ENCODE measurements around the gene FAM53B.

Gene FAM53B

GRCh38 chr10:124708246-124708779 lies 35.9 kb downstream of the FAM53B start:
- no peak for DNase-seq

GRCh38 chr10:124707551-124707950 lies 36.6 kb downstream of the FAM53B start:
- DNase-seq, result no peak

GRCh38 chr10:124707144-124707467 lies 37.1 kb downstream of the FAM53B start:
- DNase-seq, result no peak

GRCh38 chr10:124706462-124707143 lies 37.6 kb downstream of the FAM53B start:
- DNase-seq, result no peak

DNA sequence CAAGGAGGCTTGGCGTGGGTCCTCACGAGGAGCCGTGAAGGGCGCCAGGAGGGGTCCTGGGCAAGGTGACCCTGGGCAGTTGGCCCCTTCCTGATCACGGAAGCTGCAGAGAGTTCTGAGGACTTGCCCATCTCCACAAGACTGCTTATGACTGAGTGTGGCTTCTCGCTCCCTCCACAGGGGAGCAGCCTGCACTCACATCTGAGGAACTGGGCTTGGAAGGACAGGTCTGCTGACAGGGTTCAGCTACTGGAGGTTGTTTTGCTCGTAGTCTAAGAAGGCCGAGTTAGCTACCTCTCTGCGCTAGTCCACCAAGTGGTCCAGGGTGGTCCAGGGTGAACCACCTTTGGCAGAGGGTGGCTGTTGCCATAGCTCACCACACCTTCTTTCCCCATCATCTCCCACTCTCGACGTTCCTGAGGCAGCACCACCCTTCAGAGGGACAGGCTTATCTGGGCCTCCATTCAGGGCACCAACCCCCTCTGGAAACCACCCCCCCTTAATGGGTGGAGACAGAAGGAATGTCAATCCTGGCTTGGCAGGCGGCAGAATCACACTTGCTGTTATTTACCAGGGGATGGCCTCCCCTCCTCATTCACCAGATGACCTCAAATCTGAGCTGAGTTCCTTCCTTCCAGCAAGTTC lies 38.2 kb downstream of the FAM53B start:
- DNase-seq, result no peak

DNA sequence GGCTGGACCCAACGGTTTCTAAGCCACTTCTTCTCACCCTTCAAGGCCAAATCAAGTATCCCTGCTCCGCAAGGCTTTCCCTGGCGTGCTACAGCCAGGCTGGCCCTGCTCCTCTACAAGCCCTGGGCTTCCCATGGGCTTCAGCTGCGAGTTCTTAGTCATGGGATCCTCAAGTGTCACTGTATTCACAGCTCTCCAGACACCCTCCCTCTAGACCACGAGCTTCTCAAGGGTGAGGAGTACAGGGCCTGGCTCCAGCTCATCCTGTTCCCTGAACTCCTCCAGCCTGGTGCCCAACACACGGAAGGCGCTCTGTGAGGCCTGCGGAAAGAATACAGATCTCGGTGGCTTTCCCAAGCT lies 38.8 kb downstream of the FAM53B start:
- no peak for DNase-seq

- no peak for DNase-seq
Observed at GRCh38 chr10:124704428-124705380, 39.5 kb downstream of the FAM53B start.

DNA sequence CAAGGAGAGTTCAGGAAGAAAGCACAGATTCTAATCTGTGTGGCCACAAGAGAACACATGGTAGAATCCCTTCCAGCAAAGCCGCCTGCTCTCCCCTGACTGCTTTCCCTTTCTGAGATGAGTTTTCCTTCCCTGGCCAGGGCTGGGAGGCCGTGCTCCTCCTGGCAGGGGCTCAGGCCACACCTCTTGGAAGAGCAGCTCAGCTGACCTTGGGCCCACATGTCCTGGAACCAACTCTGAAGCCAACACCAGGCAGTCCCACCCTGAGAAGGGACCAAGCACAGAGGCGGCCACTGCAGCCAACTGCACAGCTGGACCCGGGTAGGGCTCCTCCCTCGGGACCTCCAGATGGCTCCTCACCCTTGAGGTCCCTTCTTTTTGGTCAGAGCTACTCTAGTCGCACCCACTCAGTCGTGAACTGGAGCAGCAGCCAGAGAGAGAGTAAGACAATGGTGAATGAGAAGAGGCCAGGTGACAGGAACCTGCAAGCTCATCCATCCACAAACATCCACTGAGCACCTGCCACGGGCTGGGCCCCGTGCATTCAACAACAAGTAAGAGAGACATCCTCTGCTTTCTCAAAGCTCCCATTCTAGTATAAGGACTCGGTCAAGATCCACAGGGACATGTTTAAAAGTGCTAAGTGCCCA lies 40.3 kb downstream of the FAM53B start:
- no peak for DNase-seq

GRCh38 chr10:124703372-124703771 lies 40.8 kb downstream of the FAM53B start:
- no peak for DNase-seq

DNA sequence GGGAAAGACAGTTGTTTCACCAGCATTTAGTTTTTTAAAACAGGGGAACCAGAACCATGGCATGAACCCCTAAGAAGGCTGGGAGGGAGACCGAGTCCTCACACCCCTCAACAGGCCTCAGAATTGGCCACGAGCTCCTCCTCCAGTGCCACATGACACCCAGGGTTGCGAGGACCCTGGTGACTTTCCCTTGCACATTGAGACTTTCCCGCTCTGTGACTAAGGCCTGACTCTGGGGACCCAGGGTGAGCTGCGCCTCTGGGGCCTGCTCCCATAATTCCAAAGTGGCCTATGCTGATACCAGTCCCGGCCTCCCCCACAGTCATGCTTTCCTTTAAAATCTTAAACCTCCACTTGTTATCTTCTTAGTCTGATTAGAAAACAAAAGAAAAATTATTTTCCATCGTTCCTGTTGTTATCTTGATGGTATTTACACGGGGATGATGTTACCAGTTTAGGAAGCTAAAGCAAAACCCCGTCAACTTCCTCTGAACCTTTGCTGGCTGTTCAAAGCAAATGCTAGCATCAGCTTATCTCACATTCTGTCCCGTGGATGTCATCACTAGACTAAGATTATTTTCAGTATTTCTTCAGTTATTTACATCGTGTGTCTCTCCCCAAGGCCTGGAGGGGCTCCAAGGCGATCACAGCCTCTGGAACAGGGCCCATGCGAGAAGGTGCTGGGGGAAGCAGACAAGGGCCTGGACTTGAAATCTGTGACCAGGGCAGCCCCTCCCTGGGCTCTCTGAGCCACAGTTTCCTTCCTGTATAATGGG lies 42.1 kb downstream of the FAM53B start:
- DNase-seq, result peak; percentile 35

DNA sequence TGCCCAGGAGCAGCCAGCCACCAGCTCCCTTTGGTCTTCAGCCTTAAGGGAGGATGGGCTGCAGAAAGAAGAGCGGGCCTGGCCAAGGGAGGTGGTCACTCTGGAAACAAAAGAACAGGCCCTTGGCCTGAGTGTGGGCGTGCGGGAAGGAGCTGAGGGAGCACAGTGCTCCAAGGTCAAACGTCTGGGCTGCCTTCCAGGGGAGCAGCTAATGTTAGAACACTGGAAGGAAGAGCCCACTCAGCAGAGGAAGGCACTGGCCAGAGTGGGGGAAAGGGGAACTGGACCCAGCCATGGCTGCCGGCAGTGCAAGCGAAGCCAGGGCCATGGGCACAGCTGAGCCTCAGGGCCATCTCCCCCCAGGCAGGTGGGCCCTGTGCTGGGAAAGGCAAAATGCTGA lies 42.7 kb downstream of the FAM53B start:
- no peak for DNase-seq

- DNase-seq, result no peak
Observed at GRCh38 chr10:124701038-124701365, 43.2 kb downstream of the FAM53B start.

DNA sequence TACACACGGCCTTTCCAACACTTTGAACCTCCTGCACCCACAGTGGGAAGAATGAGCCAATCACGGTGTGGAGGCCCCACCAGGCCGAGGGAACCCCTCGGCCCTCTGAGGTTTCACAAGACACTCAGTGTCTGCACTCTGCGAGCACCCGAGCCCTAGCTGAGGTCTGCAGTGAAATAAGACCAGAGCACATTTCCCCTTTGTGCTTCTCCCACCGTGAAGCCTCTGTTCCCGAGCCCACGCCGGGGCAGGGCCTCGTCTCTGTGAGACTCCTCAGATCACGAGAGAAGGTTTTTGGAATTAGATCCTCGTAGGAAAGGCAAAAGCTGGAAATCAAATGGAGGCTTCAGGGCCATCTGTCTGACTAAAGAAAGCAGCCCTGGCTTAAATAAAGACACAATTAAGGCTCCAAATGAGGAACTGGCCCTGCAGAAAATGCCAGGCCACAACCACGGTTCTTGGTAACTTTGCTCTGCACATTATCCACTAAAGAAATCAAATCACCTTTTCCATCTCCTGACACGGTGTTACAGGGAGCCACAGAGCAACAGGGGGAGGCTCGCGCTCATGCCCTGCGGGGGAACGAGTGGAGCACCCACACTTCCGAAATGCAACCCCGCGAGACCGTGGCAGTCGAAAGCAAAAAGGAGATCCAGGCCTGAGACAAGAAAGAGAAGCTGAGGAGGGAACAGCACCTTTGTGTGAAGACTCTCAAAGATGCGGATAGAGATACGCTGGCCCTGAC lies 43.7 kb downstream of the FAM53B start:
- DNase-seq, result no peak

DNA sequence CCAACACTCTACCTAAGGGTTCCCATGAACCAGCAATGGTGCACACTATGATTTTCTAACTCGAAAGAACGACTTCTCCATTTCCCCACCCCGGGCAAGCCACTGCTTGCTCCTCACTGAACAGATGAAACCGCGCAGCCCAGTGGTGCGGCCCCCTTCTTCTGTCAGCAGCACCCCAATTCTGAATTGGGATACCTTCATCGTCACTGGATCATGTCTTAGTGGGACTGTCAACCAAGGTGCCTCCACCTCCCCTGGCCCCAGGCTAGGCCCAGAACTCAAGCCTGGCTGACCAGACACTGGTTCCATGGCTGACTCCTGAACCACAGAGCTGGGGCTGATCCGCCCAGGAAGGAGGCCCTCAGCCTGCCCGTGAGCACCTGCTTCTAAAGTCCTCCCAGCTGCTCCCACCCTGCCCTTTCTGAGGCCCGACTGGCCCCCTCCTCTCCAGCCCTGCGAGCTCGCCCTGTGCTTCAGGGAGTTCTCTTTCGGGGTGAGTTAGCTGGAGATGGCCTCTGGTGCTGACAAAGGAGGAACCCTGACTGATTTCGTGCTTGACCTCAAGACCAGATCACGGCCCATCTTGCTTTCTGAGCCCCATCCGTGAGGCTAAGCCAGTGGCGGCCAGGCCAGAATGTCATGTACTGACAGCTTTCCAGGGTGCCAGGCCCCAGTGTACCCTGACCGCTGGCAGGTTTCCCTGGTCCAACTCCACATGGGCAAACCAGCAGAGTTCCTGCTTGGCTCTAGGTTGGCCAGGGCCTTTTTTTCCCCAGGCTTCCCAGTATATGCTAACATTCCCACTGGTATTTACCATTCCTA lies 44.5 kb downstream of the FAM53B start:
- DNase-seq, result no peak

DNA sequence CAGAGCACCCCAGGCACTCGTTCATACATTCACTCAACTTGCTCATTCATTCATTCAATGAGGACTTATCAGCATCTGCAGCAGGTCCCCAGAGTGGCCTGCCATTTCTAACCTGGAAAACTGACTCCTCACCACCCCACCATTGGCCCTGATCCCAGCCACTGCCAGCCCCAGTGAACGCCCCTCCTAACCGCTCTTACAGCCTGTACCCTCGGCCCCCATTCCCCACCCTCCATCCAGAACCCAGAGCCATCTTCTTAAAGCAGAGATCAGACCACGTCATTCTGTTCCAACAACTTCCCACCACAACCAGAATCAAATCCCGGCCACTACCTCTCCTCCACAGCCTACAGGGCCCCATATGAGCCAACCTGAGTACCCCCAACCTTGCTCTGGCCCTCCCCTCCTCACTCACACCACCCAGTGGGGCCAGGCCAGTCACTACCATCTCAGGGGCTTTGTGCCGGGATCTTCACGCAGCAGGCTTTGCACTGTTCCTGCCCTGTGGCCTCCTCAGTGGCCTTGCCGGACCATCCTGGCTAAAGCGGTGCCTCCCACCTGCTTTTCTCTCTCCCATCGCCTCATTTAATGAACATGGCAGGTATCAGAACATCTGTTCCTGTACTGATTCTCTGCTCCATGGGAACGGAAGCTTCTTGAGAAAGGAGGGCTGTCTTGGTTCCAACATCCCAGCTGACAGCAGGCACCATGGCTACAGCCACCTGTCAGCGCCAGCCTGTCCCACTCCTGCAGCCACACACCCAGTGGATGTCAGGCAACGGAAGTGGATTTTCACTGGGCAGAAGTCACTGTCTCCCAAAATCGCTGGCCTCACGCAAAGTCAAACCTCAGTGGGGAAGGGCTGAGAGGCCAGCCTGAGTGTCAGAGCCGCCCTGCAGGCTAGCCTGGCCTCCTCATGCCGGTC lies 45.4 kb downstream of the FAM53B start:
- DNase-seq, result no peak

- peak; percentile 55 for DNase-seq
Observed at GRCh38 chr10:124697837-124698544, 46.2 kb downstream of the FAM53B start.

GRCh38 chr10:124697443-124697836 lies 46.7 kb downstream of the FAM53B start:
- no peak for DNase-seq

GRCh38 chr10:124696446-124697392 lies 47.5 kb downstream of the FAM53B start:
- DNase-seq, result no peak

All from activated naive CD4-positive, alpha-beta T cell treated with anti-CD3 and anti-CD28 coated beads, Interleukin-2, amount 50 U/mL, for 16 hours (primary cell).